Heart left ventricle (tissue), 16 donors: ENCODE results near the gene SLC6A18. TPM values are rescaled to one million over a fixed set of nuclear protein-coding genes. Genes with fewer than 3 reads are reported as not detected.

Source experiments
- ATAC-seq, 4 donors: fragments of 200-7000 bp; cut with Tn5 transposase; one replicate each; pipeline ENCODE4 v1.9.1; 2020 to 2022; ENCODE audit warnings: moderate library complexity in 4 of 4, mild to moderate bottlenecking in 3 of 4, moderate number of reproducible peaks in 1 of 4
- DNase-seq, 5 donors: peaks; one replicate each; pipeline ENCODE4 v3.0.0-alpha.2; 2020
- H3K27ac ChIP-seq, 12 donors: fragments of 200-600 bp; sonication (generic) in 4 of 12; one replicate each; pipeline versions ENCODE4 v1.5.0 to v1.8.0; 2016 to 2022; ENCODE audit warnings: mild to moderate bottlenecking in 2 of 12
- H3K27me3 ChIP-seq, 9 donors: fragments of 200-600 bp; sonication (generic) in 2 of 9; one replicate each; pipeline versions ENCODE4 v1.5.1 to v1.8.0; 2016 to 2022; ENCODE audit warnings: mild to moderate bottlenecking in 3 of 9
- H3K36me3 ChIP-seq, 9 donors: fragments of 200-600 bp; sonication (generic) in 2 of 9; one replicate each; pipeline versions ENCODE4 v1.5.0 to v1.8.0; 2018 to 2022; ENCODE audit warnings: mild to moderate bottlenecking in 2 of 9
- H3K4me1 ChIP-seq, 12 donors: fragments of 200-600 bp; sonication (generic) in 4 of 12; one replicate each; pipeline versions ENCODE4 v1.5.0 to v1.8.0; 2016 to 2022; ENCODE audit warnings: mild to moderate bottlenecking in 3 of 12
- H3K4me3 ChIP-seq, 12 donors: fragments of 200-600 bp; sonication (generic) in 4 of 12; one replicate each; pipeline versions ENCODE4 v1.5.0 to v1.8.0; 2017 to 2022; ENCODE audit warnings: mild to moderate bottlenecking in 9 of 12, moderate library complexity in 4 of 12
- H3K9me3 ChIP-seq, 12 donors: fragments of 200-600 bp; sonication (generic) in 4 of 12; one replicate each; pipeline versions ENCODE4 v1.5.0 to v1.8.0; 2016 to 2022; ENCODE audit warnings: mild to moderate bottlenecking in 1 of 12
- POLR2A ChIP-seq, 2 donors: fragments of 450-650 bp; IDR thresholded peaks; one replicate each; pipeline ENCODE4 v1.6.1; 2017; ENCODE audit warnings: antibody characterized with exemption in 2 of 2, mild to moderate bottlenecking in 2 of 2, moderate library complexity in 2 of 2
- WGBS, 4 donors: extraction: QIAGEN DNeasy Blood & Tissue Kit in 2 of 4; methylation state at CpG; one replicate each; pipeline versions ENCODE4 v1.1.5 to v1.1.7; 2013 to 2018; 5-methylcytosine and 5-hydroxymethylcytosine counted together
- intact Hi-C, 10 donors: fragments of 100-400 bp; cut with DNase I; formaldehyde crosslinking; loops; one replicate each; pipeline versions ENCODE4 v1.11.1 to v1.14.2; 2022
- polyA plus RNA-seq, 2 donors: library from polyadenylated mRNA; stranded (reverse); fragments of 200-250 nt; gene quantifications; one replicate each; pipeline ENCODE4 v1.2.3, GENCODE V29; 2013
- total RNA-seq, 9 donors: library from RNA; depleted of rRNA in 2 of 9; stranded (reverse); fragments of >200 nt in 2 of 9; fragmentation: NEBNext Ultra II Directional in 3 of 9; extraction: Animal tissue kit (Norgen Biotek cat#: 25700) in 3 of 9; gene quantifications; one replicate each; pipeline versions ENCODE4 v1.1.0 to v1.2.4, GENCODE V29; 2016 to 2023
- TF ChIP-seq, protein P1 (sequence below), 12 donors: fragments of 200-600 bp; sonication (generic) in 4 of 12; IDR thresholded peaks; one replicate each; pipeline versions ENCODE4 v1.5.0 to v1.8.0; 2018 to 2022; ENCODE audit warnings: antibody characterized with exemption in 12 of 12, mild to moderate bottlenecking in 5 of 12
- donor health status: ischemic (EF 13 %, LVEDD 7.1; RV severe dilation, severe dysfunction).
- donor health status: healthy with polysubstance abuse.
- donor health status: DM: no; HTN: yes; CAD: no.
- donor health status: DM: no; HTN: no; CAD: no.
- donor health status: ischemic (EF 25% LVEDD 6.9; RV normal size, moderate dysfunction).
- donor health status: ischemic (EF 25% LVEDD 5.7; RV mildly dilated, moderate dysfunction).
- donor health status: healthy.
- donor health status: DM: yes; HTN: yes; CAD: no.
- donor health status: ischemic (EF 35%, LVEDD 5.7; RV mildly dilated, moderate dysfunction).
- donor health status: nonischemic (EF 11% LVEDD 7.7; RV severe dilation, severe dysfunction).
- donor health status: DM: yes; HTN: yes; CAD: no.
- donor health status: PGD.
- donor health status: ischemic (EF 29% LVEDD 5.4; RV normal size, mild dysfunction).
- donor health status: nonischemic (EF 23%, LVEDD 6.1; RV moderate dilation, normal function).

The SLC6A18 gene
- total and polyA plus RNA-seq, 11 donors: not detected

DNA sequence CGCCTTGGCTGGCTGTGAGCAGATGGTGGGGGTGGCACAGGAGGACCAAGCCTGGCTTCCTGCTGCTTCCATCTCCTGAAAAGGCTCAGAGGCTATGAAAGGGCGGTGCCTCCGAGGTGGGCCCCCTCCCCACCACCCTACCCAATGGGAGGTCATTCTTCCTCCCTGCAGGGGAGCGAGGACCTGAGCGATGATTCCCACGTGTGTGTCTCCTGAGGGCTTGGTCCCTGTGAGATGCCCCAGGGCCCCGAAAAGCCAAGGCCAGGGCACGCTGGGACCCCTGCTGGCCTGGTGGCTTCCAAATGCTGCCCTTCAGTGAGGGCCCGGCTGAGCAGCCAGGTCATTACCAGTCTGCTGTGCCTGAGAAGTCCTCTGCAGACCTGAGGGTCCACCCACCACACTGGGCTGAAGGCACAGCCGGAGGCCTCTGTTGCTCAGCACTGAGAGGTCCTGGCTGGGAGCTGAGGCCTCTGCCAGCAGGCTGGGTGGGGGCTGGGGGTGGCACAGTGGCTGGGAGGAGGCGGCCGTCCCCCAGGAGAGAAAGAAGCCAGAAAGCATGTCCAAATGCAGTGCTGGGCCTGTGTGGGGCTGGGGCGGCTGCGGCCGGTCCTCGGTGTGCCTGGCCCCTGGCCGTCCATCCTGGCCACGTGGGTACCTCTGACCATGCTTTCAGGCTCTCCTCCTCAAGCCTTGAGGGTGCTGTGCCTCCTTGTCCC lies 37.8 kb upstream of the SLC6A18 start:
- peak in 2 of 5 donors; percentile 20 to 25 for DNase-seq
- intact Hi-C loops: loop anchor here in 1 of 10 donors (10.0 kb wide), 1 partner anchor 457 kb away; no protein-coding TSS in a partner anchor
- Histone ChIP-seq H3K36me3 (no peaks in the 10 kb centered on the region), H3K4me3 (no peak overlapping the region), H3K9me3 (no peaks in the 10 kb centered on the region), H3K27ac (no peak overlapping the region), H3K27me3 (peaks cover 0 to 42% (median 8%) of the 10 kb centered on the region in 9 donors), H3K4me1 (peaks cover 0 to 24% (median 0%) of the 10 kb centered on the region in 12 donors)
- WGBS, 4 donors: 79 to 89% (median 87%) methylated on average over 10 to 18 of the region's 18 CpGs
- TF ChIP-seq, protein P1, sequence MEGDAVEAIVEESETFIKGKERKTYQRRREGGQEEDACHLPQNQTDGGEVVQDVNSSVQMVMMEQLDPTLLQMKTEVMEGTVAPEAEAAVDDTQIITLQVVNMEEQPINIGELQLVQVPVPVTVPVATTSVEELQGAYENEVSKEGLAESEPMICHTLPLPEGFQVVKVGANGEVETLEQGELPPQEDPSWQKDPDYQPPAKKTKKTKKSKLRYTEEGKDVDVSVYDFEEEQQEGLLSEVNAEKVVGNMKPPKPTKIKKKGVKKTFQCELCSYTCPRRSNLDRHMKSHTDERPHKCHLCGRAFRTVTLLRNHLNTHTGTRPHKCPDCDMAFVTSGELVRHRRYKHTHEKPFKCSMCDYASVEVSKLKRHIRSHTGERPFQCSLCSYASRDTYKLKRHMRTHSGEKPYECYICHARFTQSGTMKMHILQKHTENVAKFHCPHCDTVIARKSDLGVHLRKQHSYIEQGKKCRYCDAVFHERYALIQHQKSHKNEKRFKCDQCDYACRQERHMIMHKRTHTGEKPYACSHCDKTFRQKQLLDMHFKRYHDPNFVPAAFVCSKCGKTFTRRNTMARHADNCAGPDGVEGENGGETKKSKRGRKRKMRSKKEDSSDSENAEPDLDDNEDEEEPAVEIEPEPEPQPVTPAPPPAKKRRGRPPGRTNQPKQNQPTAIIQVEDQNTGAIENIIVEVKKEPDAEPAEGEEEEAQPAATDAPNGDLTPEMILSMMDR (IDR thresholded peaks at IDR 0.05): no peak
- no peak for ATAC-seq

DNA sequence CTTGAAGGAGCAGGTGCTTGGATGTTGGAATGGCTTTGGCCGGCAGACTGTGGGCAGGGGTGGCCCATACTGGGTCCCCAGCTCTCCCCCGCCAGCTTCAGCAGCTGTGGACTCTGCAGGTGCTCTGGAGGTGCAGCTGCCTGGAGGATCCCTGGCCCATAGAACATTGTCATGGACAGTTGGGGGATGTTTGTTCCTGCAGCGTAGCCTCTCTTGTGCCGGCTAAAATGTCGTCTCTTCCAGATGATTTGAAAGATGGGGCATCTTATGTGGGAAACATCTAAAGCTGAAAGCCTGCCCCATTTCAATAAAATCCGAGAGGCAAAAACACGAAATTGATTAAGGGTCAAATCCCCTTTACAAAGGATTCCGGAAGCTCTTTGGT lies 37.2 kb upstream of the SLC6A18 start:
- H3K4me1 ChIP-seq: peaks cover 0 to 18% (median 0%) of the 10 kb centered on the region in 12 donors
- no peak overlapping the region for H3K27ac ChIP-seq
- H3K9me3 ChIP-seq: no peaks in the 10 kb centered on the region
- no peak overlapping the region for H3K4me3 ChIP-seq
- WGBS, 4 donors: 88 to 95% (median 91%) methylated on average over 7 to 8 of the region's 8 CpGs
- DNase-seq (peak in 1 of 5 donors; percentile 14), ATAC-seq (no peak)
- peaks cover 0 to 42% (median 8%) of the 10 kb centered on the region in 9 donors for H3K27me3 ChIP-seq
- no peak for TF ChIP-seq POLR2A (IDR thresholded peaks at IDR 0.05)
- TF ChIP-seq, protein P1 (IDR thresholded peaks at IDR 0.05): no peak
- intact Hi-C loops: loop anchor here in 1 of 10 donors (10.0 kb wide), 1 partner anchor 457 kb away; no protein-coding TSS in a partner anchor
- H3K36me3 ChIP-seq: no peaks in the 10 kb centered on the region

DNA sequence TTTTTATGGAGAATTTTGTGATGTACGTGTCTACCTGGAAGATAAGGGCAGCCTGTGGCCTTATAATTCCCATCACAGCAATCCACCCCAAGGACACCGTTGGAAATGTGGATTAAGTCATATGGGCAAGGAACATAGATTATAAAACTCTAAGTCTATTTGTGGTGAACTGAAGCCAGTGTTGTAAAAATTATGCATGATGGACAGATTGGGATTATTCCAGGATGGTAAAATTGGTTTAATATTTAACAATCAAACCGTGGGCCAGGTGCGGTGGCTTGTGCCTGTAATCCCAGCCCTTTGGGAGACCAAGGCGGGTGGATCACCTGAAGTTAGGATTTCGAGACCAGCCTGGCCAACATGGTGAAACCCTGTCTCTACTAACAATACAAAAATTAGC lies 36.7 kb upstream of the SLC6A18 start:
- Histone ChIP-seq H3K27ac (no peak overlapping the region), H3K4me1 (peaks cover 0 to 13% (median 0%) of the 10 kb centered on the region in 12 donors), H3K9me3 (no peaks in the 10 kb centered on the region), H3K36me3 (no peaks in the 10 kb centered on the region), H3K27me3 (peaks cover 0 to 42% (median 8%) of the 10 kb centered on the region in 9 donors), H3K4me3 (no peak overlapping the region)
- WGBS, 4 donors: 49 to 75% (median 62%) methylated on average over 6 of the region's 6 CpGs
- intact Hi-C loops: loop anchor here in 1 of 10 donors (10.0 kb wide), 1 partner anchor 456 kb away; no protein-coding TSS in a partner anchor
- TF ChIP-seq POLR2A (IDR thresholded peaks at IDR 0.05): no peak
- TF ChIP-seq, protein P1 (IDR thresholded peaks at IDR 0.05): no peak
- DNase-seq (no peak), ATAC-seq (no peak)

DNA sequence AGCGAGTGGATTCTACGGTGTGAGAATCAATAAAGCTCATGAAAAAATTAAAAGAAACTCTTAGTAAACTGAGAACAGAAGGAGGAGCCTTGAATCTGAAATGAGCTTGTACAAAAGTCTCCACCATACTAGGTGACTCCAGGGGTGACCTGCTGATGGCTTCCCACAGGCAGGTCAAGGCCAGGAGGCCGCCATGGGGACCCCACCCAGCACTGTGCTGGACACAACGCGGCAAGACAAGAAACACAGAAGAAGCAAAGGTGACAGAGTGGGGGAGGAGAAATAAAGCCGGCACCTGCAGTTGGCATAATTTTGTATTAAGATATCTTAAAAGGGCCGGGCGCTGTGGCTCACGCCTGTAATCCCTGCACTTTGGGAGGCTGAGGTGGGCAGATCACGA lies 35.9 kb upstream of the SLC6A18 start:
- Histone ChIP-seq H3K9me3 (peaks cover 0 to under 1% (median 0%) of the 10 kb centered on the region in 12 donors), H3K4me1 (peaks cover 0 to 10% (median 0%) of the 10 kb centered on the region in 12 donors), H3K36me3 (no peaks in the 10 kb centered on the region), H3K4me3 (no peak overlapping the region), H3K27me3 (peaks cover 0 to 42% (median 8%) of the 10 kb centered on the region in 9 donors), H3K27ac (no peak overlapping the region)
- DNase-seq (peak in 1 of 5 donors; percentile 9), ATAC-seq (no peak)
- 83 to 87% (median 85%) methylated on average over 10 of the region's 10 CpGs for WGBS, 4 donors
- intact Hi-C loops: loop anchor here in 1 of 10 donors (10.0 kb wide), 1 partner anchor 456 kb away; no protein-coding TSS in a partner anchor
- no peak for TF ChIP-seq POLR2A (IDR thresholded peaks at IDR 0.05)
- TF ChIP-seq, protein P1 (IDR thresholded peaks at IDR 0.05): no peak
